HG03378 (cell line): ENCODE data around the gene PRSS23.
A peak's percentile ranks its signal among the peaks of the same experiment; 100 is the strongest.

Experiments
- ATAC-seq: cut with Tn5 transposase; IDR thresholded peaks from one replicate; pipeline ENCODE4 v1.9.1; 2021; ENCODE audit warnings: mild to moderate bottlenecking, moderate library complexity; ENCODE audit not compliant: unreplicated experiment

PRSS23 gene

GRCh38 chr11:86790195-86790725, 10.1 kb upstream of the PRSS23 start:
- ATAC-seq: no peak

GRCh38 chr11:86790867-86791849, 9.2 kb upstream of the PRSS23 start:
- ATAC-seq: no peak

- no peak for ATAC-seq
Measured at GRCh38 chr11:86792150-86792549, 8.2 kb upstream of the PRSS23 start.

- no peak for ATAC-seq
Measured at GRCh38 chr11:86793307-86793706, 7.0 kb upstream of the PRSS23 start.

GRCh38 chr11:86795511-86795910, 4.8 kb upstream of the PRSS23 start:
- no peak for ATAC-seq

- ATAC-seq: no peak
Measured at GRCh38 chr11:86795949-86796348, 4.4 kb upstream of the PRSS23 start.

- ATAC-seq: no peak
Measured at GRCh38 chr11:86797133-86797532, 3.2 kb upstream of the PRSS23 start.

- ATAC-seq: no peak
Measured at GRCh38 chr11:86798988-86799387, 1.4 kb upstream of the PRSS23 start.

- no peak for ATAC-seq
Measured at GRCh38 chr11:86799680-86800075, 664 bp upstream of the PRSS23 start.

- no peak for ATAC-seq
Measured at GRCh38 chr11:86800960-86801272, 574 bp downstream of the PRSS23 start.

- ATAC-seq: no peak
Measured at GRCh38 chr11:86801364-86801763, 1.0 kb downstream of the PRSS23 start.

- ATAC-seq: no peak
Measured at GRCh38 chr11:86802146-86802545, 1.8 kb downstream of the PRSS23 start.

- peak; percentile 48 for ATAC-seq
Measured at GRCh38 chr11:86802601-86803051, 2.3 kb downstream of the PRSS23 start.

- ATAC-seq: no peak
Measured at GRCh38 chr11:86803136-86804045, 3.0 kb downstream of the PRSS23 start.

GRCh38 chr11:86804951-86805350, 4.6 kb downstream of the PRSS23 start:
- no peak for ATAC-seq

- peak; percentile 97 for ATAC-seq
Measured at GRCh38 chr11:86805873-86806310, 5.5 kb downstream of the PRSS23 start.

GRCh38 chr11:86806903-86807302, 6.6 kb downstream of the PRSS23 start:
- no peak for ATAC-seq

GRCh38 chr11:86807360-86807759, 7.0 kb downstream of the PRSS23 start:
- no peak for ATAC-seq

GRCh38 chr11:86809561-86809960, 9.2 kb downstream of the PRSS23 start:
- no peak for ATAC-seq

GRCh38 chr11:86810288-86810687, 9.9 kb downstream of the PRSS23 start:
- ATAC-seq: no peak

GRCh38 chr11:86811637-86812321, 11.4 kb downstream of the PRSS23 start:
- ATAC-seq: no peak
